Astrocyte (in vitro differentiated cells and primary cell): ENCODE results near the gene TENM3. TPM values are rescaled to one million over a fixed set of nuclear protein-coding genes. Genes with fewer than 3 reads are reported as not detected.
A peak's percentile ranks its signal among the peaks of the same experiment; 100 is the strongest.

Source experiments
- DNase-seq: peaks from one replicate; pipeline ENCODE4 v3.0.0-alpha.2; 2010; ENCODE audit warnings: low read depth
- FAIRE-seq: peaks from 2 replicates; lab custom pipeline; 2011; peaks lifted over from hg19 to GRCh38; lab: Jason Lieb, UNC
- H2AFZ ChIP-seq: 2 replicates; pipeline ENCODE4 v1.6.0; 2012; ENCODE audit warnings: low read depth, low read length, inconsistent platforms
- H3K27ac ChIP-seq: 2 replicates; pipeline ENCODE4 v1.5.1; 2011; ENCODE audit warnings: low read depth, low read length, inconsistent platforms
- H3K27me3 ChIP-seq: 2 replicates; pipeline ENCODE4 v1.6.0; 2011; ENCODE audit warnings: low read length, inconsistent platforms; ENCODE audit not compliant: insufficient read depth
- H3K36me3 ChIP-seq: 2 replicates; pipeline ENCODE4 v1.5.1; 2011; ENCODE audit warnings: low read length, inconsistent platforms; ENCODE audit not compliant: insufficient read depth
- H3K4me1 ChIP-seq: 2 replicates; pipeline ENCODE4 v1.5.1; 2011; ENCODE audit warnings: low read length, inconsistent platforms; ENCODE audit not compliant: insufficient read depth
- H3K4me2 ChIP-seq: 2 replicates; pipeline ENCODE4 v1.6.0; 2012; ENCODE audit warnings: low read length, inconsistent platforms
- H3K4me3 ChIP-seq: 2 replicates; pipeline ENCODE4 v1.5.1; 2011; ENCODE audit warnings: low read depth, mild to moderate bottlenecking, low read length, inconsistent platforms; ENCODE audit not compliant: insufficient read depth
- H3K79me2 ChIP-seq: 2 replicates; pipeline ENCODE4 v1.6.0; 2012; ENCODE audit warnings: mild to moderate bottlenecking, low read length, inconsistent platforms; ENCODE audit not compliant: insufficient read depth
- H3K9ac ChIP-seq: 2 replicates; pipeline ENCODE4 v1.6.0; 2012; ENCODE audit warnings: mild to moderate bottlenecking, low read length, inconsistent platforms
- H3K9me3 ChIP-seq: 2 replicates; pipeline ENCODE4 v1.5.1; 2012; ENCODE audit warnings: low read depth, mild to moderate bottlenecking, low read length, inconsistent platforms; ENCODE audit not compliant: insufficient read depth
- H4K20me1 ChIP-seq: 2 replicates; pipeline ENCODE4 v1.6.0; 2012; ENCODE audit warnings: low read length, inconsistent platforms; ENCODE audit not compliant: insufficient read depth
- H3K27ac Mint-ChIP-seq: one replicate; pipeline ENCODE4 v1.8.0; 2021; ENCODE audit warnings: mild to moderate bottlenecking, mixed read lengths; ENCODE audit not compliant: unreplicated experiment
- H3K27me3 Mint-ChIP-seq: one replicate; pipeline ENCODE4 v1.8.0; 2021; ENCODE audit warnings: low read depth, mixed read lengths; ENCODE audit not compliant: unreplicated experiment
- H3K36me3 Mint-ChIP-seq: one replicate; pipeline ENCODE4 v1.8.0; 2021; ENCODE audit warnings: low read depth, mixed read lengths; ENCODE audit not compliant: unreplicated experiment
- H3K4me1 Mint-ChIP-seq: one replicate; pipeline ENCODE4 v1.8.0; 2021; ENCODE audit warnings: low read depth, mixed read lengths; ENCODE audit not compliant: unreplicated experiment
- H3K4me3 Mint-ChIP-seq: one replicate; pipeline ENCODE4 v1.8.0; 2021; ENCODE audit warnings: mild to moderate bottlenecking, moderate library complexity, mixed read lengths; ENCODE audit not compliant: unreplicated experiment
- H3K9me3 Mint-ChIP-seq: one replicate; pipeline ENCODE4 v1.8.0; 2021; ENCODE audit warnings: mild to moderate bottlenecking, mixed read lengths; ENCODE audit not compliant: unreplicated experiment
- CTCF ChIP-seq: IDR thresholded peaks from 2 replicates; pipeline ENCODE4 v1.5.1; 2011; ENCODE audit warnings: low read depth, mild to moderate bottlenecking, inconsistent platforms, low read length, moderate library complexity; ENCODE audit not compliant: insufficient read depth
- EZH2 ChIP-seq: IDR thresholded peaks from 2 replicates; pipeline ENCODE4 v1.6.1; 2012; ENCODE audit warnings: mild to moderate bottlenecking, low read length, inconsistent platforms; ENCODE audit not compliant: insufficient read depth
- total RNA-seq: library from RNA; stranded (reverse); gene quantifications from 2 replicates; pipeline ENCODE4 v1.2.1, GENCODE V29; 2021

The TENM3 gene
- total RNA-seq, 1 donor from 2014 or later = 127 TPM

GRCh38 chr4:182736207-182736606, 493.0 kb downstream of the TENM3 start:
- H3K27ac ChIP-seq = no peak overlapping the region
- no peak overlapping the region for H3K4me3 ChIP-seq
- FAIRE-seq (no peak), DNase-seq (no peak)
- peaks cover 16% of the 10 kb centered on the region for H3K36me3 Mint-ChIP-seq
- no peaks in the 10 kb centered on the region for H3K79me2 ChIP-seq
- no peak overlapping the region for H3K4me3 Mint-ChIP-seq
- H3K9me3 Mint-ChIP-seq = no peaks in the 10 kb centered on the region
- no peaks in the 10 kb centered on the region for H4K20me1 ChIP-seq
- H3K4me1 ChIP-seq = no peaks in the 10 kb centered on the region
- TF ChIP-seq EZH2 = no peak
- TF ChIP-seq CTCF = no peak
- H3K4me2 ChIP-seq = no peak overlapping the region
- H3K27ac Mint-ChIP-seq = peak overlapping the region; percentile 6
- peaks cover 34% of the 10 kb centered on the region for H3K4me1 Mint-ChIP-seq
- no peaks in the 10 kb centered on the region for H3K27me3 Mint-ChIP-seq
- no peaks in the 10 kb centered on the region for H3K9me3 ChIP-seq
- no peaks in the 10 kb centered on the region for H3K27me3 ChIP-seq
- no peak overlapping the region for H2AFZ ChIP-seq
- H3K36me3 ChIP-seq = peaks cover 11% of the 10 kb centered on the region
- no peak overlapping the region for H3K9ac ChIP-seq

DNA sequence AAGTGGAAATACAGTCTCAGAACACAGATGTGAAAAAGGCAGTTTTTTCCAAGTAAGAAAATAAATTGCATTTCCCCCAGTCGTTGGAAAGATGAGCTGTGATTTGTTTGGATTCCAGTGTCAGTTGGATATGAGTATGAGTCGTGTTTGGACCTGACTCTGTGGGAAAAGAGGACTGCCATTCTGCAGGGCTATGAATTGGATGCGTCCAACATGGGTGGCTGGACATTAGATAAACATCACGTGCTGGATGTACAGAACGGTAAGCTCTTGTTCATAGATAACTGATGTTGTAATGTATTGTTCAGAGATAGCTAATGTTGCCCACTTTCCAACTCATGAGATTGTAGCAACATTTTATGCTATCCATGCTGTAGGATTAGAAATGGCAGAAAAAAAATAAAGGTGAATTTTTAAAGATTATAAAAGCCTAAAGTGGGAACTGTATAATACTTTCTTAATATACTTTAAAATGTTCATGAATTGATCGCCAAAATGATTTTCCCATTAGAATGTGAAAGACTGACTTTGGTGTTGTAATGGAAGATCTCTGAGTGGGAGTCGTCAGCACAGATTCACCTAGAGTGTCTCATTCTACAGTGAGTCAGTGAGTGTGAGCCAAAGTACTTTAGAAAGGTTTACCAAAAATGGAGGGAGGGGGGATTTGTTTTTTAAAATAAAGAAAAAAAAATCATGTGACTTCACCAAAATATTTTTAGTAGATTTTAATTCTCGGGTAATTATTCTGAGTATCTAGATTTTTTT, 495.3 kb downstream of the TENM3 start:
- Histone ChIP-seq H3K27me3 (no peaks in the 10 kb centered on the region), H3K4me1 (no peaks in the 10 kb centered on the region), H3K9ac (no peak overlapping the region), H3K79me2 (no peaks in the 10 kb centered on the region), H4K20me1 (no peaks in the 10 kb centered on the region), H3K27ac (no peak overlapping the region), H3K9me3 (no peaks in the 10 kb centered on the region), H3K4me3 (no peak overlapping the region), H3K36me3 (peaks cover 12% of the 10 kb centered on the region), H2AFZ (no peak overlapping the region), H3K4me2 (no peak overlapping the region)
- FAIRE-seq (no peak), DNase-seq (no peak)
- Mint-ChIP-seq H3K27ac (peak overlapping the region; percentile 89), H3K9me3 (no peaks in the 10 kb centered on the region), H3K27me3 (no peaks in the 10 kb centered on the region), H3K36me3 (peaks cover 12% of the 10 kb centered on the region), H3K4me3 (no peak overlapping the region), H3K4me1 (peaks cover 34% of the 10 kb centered on the region)
- TF ChIP-seq CTCF = no peak
- no peak for TF ChIP-seq EZH2

- Histone ChIP-seq H4K20me1 (no peaks in the 10 kb centered on the region), H3K4me2 (no peak overlapping the region), H3K4me1 (no peaks in the 10 kb centered on the region), H3K9ac (no peak overlapping the region), H3K27me3 (no peaks in the 10 kb centered on the region), H3K27ac (no peak overlapping the region), H3K79me2 (no peaks in the 10 kb centered on the region), H3K4me3 (no peak overlapping the region), H3K9me3 (no peaks in the 10 kb centered on the region), H3K36me3 (peaks cover 8% of the 10 kb centered on the region), H2AFZ (no peak overlapping the region)
- no peaks in the 10 kb centered on the region for H3K27me3 Mint-ChIP-seq
- H3K9me3 Mint-ChIP-seq = no peaks in the 10 kb centered on the region
- DNase-seq = no peak
- H3K4me3 Mint-ChIP-seq = no peak overlapping the region
- H3K36me3 Mint-ChIP-seq = peaks cover 8% of the 10 kb centered on the region
- H3K4me1 Mint-ChIP-seq = peaks cover 30% of the 10 kb centered on the region
- TF ChIP-seq CTCF (no peak), EZH2 (no peak)
- FAIRE-seq = no peak
- no peak overlapping the region for H3K27ac Mint-ChIP-seq
These were observed 497.1 kb downstream of the TENM3 start for GRCh38 chr4:182740256-182740655.
